Activated T-helper 1 cell treated with anti-CD3 and anti-CD28 coated beads, Interleukin-12 subunit alpha, Interleukin-12 subunit beta, Interleukin-2, Interleukin-4 antibody, amounts not matched to agents 30 ng/mL and 10 ng/mL and 1 ng/mL, durations not matched to agents 14 hours and 24 hours and 36 hours (primary cell): ENCODE data around the gene ST6GALNAC3. TPM values are rescaled to one million over a fixed set of nuclear protein-coding genes. Genes with fewer than 3 reads are reported as not detected.
"Not testable (repeated sequence)": the region's sequence is repeated elsewhere in the genome, so short reads cannot be mapped to it uniquely, and the experiment has no call there.

Source experiments
- DNase-seq: peaks from one replicate; pipeline ENCODE4 v3.0.0; 2021; ENCODE audit warnings: low spot score
- H3K27ac Mint-ChIP-seq: one replicate; pipeline ENCODE4 v1.8.0; 2021; ENCODE audit warnings: mild to moderate bottlenecking, mixed read lengths
- H3K27me3 Mint-ChIP-seq: one replicate; pipeline ENCODE4 v1.8.0; 2022; ENCODE audit warnings: mild to moderate bottlenecking, moderate library complexity, mixed read lengths; ENCODE audit not compliant: insufficient read depth
- H3K36me3 Mint-ChIP-seq: one replicate; pipeline ENCODE4 v1.8.0; 2021; ENCODE audit warnings: low read depth, mixed read lengths
- H3K4me1 Mint-ChIP-seq: one replicate; pipeline ENCODE4 v1.8.0; 2021; ENCODE audit warnings: low read depth, mixed read lengths
- H3K4me3 Mint-ChIP-seq: one replicate; pipeline ENCODE4 v1.8.0; 2021; ENCODE audit warnings: mild to moderate bottlenecking, moderate library complexity, mixed read lengths
- H3K9me3 Mint-ChIP-seq: one replicate; pipeline ENCODE4 v1.8.0; 2021; ENCODE audit warnings: mixed read lengths
- intact Hi-C: fragments of 100-400 bp; cut with micrococcal nuclease; formaldehyde crosslinking; loops from one replicate; pipeline ENCODE4 v1.15.1; 2024
- total RNA-seq: library from RNA; stranded (reverse); gene quantifications from 2 replicates; pipeline ENCODE4 v1.2.3, GENCODE V29; 2022

The ST6GALNAC3 gene
- total RNA-seq, 1 donor from 2014 or later = not detected

DNA sequence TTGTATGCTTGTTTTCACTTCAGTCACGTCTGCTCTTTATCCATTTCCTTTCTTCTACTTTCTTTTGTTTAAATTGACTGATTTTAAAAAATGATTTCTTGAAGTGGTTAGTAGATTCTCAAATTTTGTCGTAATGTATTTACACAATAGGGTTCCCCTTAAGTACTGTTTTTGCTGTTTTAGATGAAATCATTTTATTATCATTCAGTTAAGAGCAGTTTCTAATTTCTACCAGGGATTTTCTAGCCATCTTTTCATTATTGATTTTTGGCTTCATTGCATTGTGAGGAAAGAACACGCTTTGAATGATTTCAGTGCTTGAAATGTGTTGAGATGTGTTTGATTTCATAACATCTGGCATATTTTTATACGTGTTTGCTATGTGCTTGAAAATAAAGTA, 27.0 kb downstream of the ST6GALNAC3 start:
- Mint-ChIP-seq H3K9me3 (peaks cover 4% of the 10 kb centered on the region), H3K27ac (no peak overlapping the region), H3K27me3 (peaks cover 4% of the 10 kb centered on the region), H3K4me3 (no peak overlapping the region), H3K36me3 (no peaks in the 10 kb centered on the region), H3K4me1 (peaks cover 6% of the 10 kb centered on the region)
- no peak for DNase-seq
- intact Hi-C loops = no loop called here

DNA sequence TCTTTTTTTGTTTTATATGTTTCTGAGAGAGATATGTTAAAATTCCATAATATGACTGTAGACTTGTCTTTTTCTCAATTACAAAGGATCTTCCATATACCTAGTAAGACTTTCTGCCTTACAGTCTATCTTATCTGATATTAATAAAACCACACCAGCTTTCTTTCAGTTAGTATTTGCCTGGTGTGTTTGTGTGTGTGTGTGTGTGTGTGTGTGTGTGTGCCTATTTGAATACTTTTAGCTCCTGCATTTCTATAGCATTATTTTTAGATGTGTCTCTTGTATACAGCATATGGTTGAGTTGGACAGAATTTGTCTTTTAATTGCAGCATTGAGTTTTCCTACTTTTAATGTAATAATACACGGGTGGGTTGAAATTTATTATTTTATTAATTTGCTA, 27.5 kb downstream of the ST6GALNAC3 start:
- H3K4me3 Mint-ChIP-seq = no peak overlapping the region
- H3K4me1 Mint-ChIP-seq = peaks cover 6% of the 10 kb centered on the region
- peaks cover 4% of the 10 kb centered on the region for H3K9me3 Mint-ChIP-seq
- no peak for DNase-seq
- intact Hi-C loops = no loop called here
- no peak overlapping the region for H3K27ac Mint-ChIP-seq
- H3K36me3 Mint-ChIP-seq = no peaks in the 10 kb centered on the region
- H3K27me3 Mint-ChIP-seq = peaks cover 4% of the 10 kb centered on the region

DNA sequence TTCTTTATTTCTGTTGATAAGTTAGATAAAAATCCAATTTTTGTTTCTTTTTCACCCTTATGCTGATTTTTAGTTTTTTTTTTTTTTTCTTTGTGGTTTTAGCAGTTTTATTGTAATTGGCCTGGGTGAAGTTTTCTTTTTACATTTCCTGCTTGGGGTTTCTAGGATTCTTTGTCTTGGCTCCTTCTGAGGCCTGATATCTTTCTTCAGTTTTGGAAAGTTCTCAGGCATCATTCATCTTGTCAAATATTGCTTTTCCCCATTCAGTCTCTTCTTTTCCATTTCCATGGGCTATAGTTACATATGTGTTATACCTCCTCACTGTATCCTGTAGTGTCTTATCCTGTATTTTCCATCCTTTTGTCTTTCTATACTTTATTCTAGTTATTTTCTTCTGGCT, 28.5 kb downstream of the ST6GALNAC3 start:
- Mint-ChIP-seq H3K4me1 (peaks cover 6% of the 10 kb centered on the region), H3K9me3 (no peaks in the 10 kb centered on the region), H3K27ac (no peak overlapping the region), H3K36me3 (no peaks in the 10 kb centered on the region), H3K27me3 (peaks cover 4% of the 10 kb centered on the region), H3K4me3 (no peak overlapping the region)
- no peak for DNase-seq
- intact Hi-C loops = no loop called here

DNA sequence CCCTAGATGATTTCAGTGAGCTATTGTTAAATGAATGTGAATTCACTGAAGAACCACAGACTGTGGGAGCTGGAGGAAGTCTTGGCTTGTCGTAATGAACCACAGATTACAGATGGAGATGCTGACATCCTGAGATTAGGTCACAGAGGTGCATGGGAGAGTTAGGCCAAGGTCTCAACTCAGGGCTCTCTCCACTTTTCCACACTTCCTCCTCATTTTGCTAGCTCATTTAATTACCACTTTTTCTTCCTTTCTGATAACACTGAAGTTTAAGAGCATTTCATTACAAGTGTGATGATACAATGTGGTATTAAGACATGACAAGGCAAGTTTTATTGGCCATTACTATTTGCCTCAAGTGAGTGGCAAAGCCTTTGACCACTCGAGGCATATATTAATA, 30.8 kb downstream of the ST6GALNAC3 start:
- peaks cover 4% of the 10 kb centered on the region for H3K27me3 Mint-ChIP-seq
- H3K4me3 Mint-ChIP-seq = no peak overlapping the region
- no peaks in the 10 kb centered on the region for H3K36me3 Mint-ChIP-seq
- H3K4me1 Mint-ChIP-seq = peaks cover 6% of the 10 kb centered on the region
- no peak for DNase-seq
- no peaks in the 10 kb centered on the region for H3K9me3 Mint-ChIP-seq
- no peak overlapping the region for H3K27ac Mint-ChIP-seq
- intact Hi-C loops = no loop called here

DNA sequence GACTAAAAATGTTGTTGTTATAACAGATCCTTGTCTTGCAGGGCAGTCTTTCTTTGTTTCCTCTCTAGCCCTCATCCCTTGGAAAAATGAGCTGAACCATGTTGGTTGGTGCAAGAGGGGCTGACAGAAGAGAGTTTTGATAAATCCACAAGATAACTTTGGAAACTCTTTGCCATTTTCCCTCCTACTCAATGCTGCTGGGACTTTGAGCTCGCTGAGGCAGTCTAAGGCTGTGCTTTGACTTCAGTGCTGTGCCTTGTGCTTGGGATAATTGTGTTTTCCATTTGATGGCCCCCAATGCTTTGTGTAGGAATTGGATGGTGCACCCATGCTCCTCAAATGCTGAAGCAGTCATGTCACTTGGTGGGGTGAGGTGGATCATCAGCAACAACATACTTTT, 31.7 kb downstream of the ST6GALNAC3 start:
- no peaks in the 10 kb centered on the region for H3K9me3 Mint-ChIP-seq
- intact Hi-C loops = no loop called here
- peaks cover 6% of the 10 kb centered on the region for H3K4me1 Mint-ChIP-seq
- DNase-seq = no peak
- peaks cover 4% of the 10 kb centered on the region for H3K27me3 Mint-ChIP-seq
- H3K27ac Mint-ChIP-seq = no peak overlapping the region
- no peaks in the 10 kb centered on the region for H3K36me3 Mint-ChIP-seq
- H3K4me3 Mint-ChIP-seq = no peak overlapping the region

DNA sequence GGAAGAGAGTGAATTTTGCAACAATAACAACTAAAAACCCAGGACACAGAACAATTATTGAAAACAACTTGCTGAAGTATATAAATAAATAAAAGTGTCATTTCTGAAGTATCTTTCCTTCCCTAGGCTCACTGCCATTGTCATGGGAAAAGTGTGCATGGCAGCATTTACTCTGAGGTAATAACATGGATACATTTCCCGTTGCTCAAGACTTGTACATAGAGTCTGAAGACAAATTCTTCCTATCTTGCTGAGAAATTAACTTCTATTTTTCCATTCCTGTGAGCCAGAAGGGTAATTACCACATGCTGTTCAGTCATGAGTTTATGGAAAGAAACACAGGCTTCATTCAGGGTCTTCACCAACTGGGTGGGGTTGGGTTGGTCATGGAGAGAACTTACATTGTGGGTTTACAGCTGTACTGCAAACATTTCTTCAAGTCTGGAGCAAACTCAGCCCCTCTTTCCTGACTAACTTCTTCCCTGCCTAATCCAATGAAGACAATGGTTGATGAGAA, 32.2 kb downstream of the ST6GALNAC3 start:
- no peak for DNase-seq
- no peak overlapping the region for H3K4me3 Mint-ChIP-seq
- H3K27ac Mint-ChIP-seq = no peak overlapping the region
- peaks cover 6% of the 10 kb centered on the region for H3K4me1 Mint-ChIP-seq
- intact Hi-C loops = no loop called here
- peaks cover 4% of the 10 kb centered on the region for H3K27me3 Mint-ChIP-seq
- H3K9me3 Mint-ChIP-seq = no peaks in the 10 kb centered on the region
- no peaks in the 10 kb centered on the region for H3K36me3 Mint-ChIP-seq

DNA sequence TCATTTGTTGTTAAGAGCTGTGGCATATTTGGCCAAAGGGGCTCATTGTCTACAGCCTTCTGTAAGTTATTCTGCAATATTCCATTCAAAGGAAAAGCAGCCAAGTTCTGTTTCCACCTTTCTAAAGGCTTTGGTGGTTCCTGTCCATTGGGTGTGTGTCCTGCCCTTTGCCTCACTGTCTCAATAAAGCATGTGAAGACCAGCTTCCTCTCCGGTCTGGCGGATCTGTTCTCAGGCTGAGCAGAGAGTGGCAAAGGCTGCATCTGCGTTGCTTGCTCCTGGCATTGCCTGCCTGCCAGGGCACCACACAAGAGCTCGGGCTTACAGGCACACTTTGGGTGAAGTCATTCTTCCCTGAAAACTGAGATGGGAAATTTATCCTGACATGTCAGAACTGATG, 34.9 kb downstream of the ST6GALNAC3 start:
- H3K27ac Mint-ChIP-seq = no peak overlapping the region
- no peak for DNase-seq
- intact Hi-C loops = no loop called here
- no peaks in the 10 kb centered on the region for H3K4me1 Mint-ChIP-seq
- peaks cover 4% of the 10 kb centered on the region for H3K27me3 Mint-ChIP-seq
- H3K4me3 Mint-ChIP-seq = no peak overlapping the region
- no peaks in the 10 kb centered on the region for H3K9me3 Mint-ChIP-seq
- no peaks in the 10 kb centered on the region for H3K36me3 Mint-ChIP-seq

DNA sequence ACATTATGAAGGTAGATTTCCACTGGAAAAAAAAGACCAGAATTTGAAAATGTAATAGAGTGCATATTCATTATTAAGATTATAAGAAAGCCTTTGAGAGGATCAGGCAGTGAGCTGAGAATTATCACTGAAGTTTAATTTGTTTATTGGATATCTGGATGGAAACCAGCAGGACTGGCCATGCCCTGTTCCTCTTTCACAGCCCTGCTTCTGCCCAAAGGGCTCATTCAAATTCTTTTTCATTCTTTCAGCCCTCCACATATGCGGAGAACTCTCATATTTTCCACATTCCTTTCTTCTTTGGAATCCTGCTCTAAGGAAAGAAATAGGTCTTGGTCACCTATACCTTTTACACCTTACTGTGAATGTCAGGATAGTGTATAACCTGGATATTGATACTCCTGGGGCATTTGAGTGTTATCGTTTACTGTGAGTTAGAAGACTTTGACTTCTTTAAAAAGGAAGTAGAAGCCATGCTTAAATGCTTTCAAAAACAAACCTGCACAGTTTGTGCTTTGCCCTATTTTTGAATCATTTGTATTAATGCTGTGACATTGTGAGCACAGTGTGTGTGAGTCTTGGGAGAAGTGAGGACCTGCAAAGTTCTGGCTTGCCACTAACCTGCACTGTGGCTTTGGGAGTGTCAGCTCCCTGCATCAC, 35.5 kb downstream of the ST6GALNAC3 start:
- intact Hi-C loops = no loop called here

DNA sequence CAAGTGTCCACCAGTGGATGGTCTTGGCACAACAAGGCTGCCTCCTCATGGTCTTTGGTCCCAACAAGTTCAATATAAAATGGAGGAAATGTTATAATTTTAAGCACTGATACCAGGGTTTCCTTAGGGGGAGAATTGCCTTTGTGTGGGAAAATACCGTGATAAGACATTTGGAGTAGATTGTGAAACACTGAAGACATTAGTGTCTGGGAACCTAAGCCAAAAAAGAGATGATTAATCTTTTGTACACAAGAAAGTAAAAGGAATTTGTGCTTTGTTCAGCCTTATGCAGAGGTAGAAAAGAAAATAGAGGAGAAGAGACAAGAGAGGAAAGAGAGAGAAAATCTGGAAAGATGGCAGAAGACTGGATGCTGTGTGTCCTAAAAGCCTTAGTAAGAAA, 36.1 kb downstream of the ST6GALNAC3 start:
- DNase-seq = no peak
- no peak overlapping the region for H3K4me3 Mint-ChIP-seq
- no peak overlapping the region for H3K27ac Mint-ChIP-seq
- no peaks in the 10 kb centered on the region for H3K9me3 Mint-ChIP-seq
- H3K27me3 Mint-ChIP-seq = no peaks in the 10 kb centered on the region
- H3K4me1 Mint-ChIP-seq = no peaks in the 10 kb centered on the region
- intact Hi-C loops = no loop called here
- no peaks in the 10 kb centered on the region for H3K36me3 Mint-ChIP-seq

More for the DNA sequence above, 35.5 kb downstream of the ST6GALNAC3 start:
- no peak overlapping the region for H3K27ac Mint-ChIP-seq
- no peak overlapping the region for H3K4me3 Mint-ChIP-seq
- no peaks in the 10 kb centered on the region for H3K9me3 Mint-ChIP-seq
- no peaks in the 10 kb centered on the region for H3K36me3 Mint-ChIP-seq
- H3K27me3 Mint-ChIP-seq = no peaks in the 10 kb centered on the region
- DNase-seq = no peak
- H3K4me1 Mint-ChIP-seq = no peaks in the 10 kb centered on the region

DNA sequence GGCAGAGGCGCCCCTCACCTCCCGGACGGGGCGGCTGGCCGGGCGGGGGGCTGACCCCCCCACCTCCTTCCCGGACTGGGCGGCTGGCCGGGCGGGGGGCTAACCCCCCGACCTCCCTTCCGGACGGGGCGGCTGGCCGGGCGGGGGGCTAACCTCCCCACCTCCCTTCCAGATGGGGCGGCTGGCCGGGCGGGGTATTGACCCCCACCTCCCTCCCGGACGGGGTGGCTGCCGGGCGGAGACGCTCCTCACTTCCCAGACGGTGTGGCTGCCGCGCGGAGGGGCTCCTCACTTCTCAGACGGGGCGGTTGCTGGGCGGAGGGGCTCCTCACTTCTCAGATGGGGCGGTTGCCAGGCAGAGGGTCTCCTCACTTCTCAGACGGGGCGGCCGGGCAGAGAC, 37.8 kb downstream of the ST6GALNAC3 start:
- H3K4me3 Mint-ChIP-seq, H3K36me3 Mint-ChIP-seq, H3K4me1 Mint-ChIP-seq, H3K9me3 Mint-ChIP-seq, H3K27me3 Mint-ChIP-seq, H3K27ac Mint-ChIP-seq, DNase-seq, intact Hi-C loops: not testable (repeated sequence)

DNA sequence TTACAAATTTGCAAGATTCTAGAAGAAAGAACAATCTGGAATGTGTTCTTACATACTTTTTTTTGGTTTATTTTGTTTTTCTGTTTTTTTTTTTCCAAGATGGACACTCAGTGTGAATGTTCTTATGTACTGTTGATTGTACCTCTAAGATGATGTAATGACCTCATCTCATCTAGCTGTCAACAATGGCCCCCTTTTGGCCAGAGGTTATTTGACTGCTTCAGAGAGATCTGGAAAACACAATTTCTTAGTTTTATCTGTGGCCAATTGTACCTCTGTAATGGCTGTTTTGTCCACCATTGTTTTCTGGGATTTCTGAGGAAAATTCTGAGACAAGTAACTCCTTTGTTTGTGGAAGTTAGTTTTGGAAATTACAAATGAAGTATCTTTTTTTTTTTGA, 38.9 kb downstream of the ST6GALNAC3 start:
- DNase-seq = no peak
- no peaks in the 10 kb centered on the region for H3K9me3 Mint-ChIP-seq
- H3K36me3 Mint-ChIP-seq = no peaks in the 10 kb centered on the region
- H3K27me3 Mint-ChIP-seq = no peaks in the 10 kb centered on the region
- intact Hi-C loops = no loop called here
- H3K4me3 Mint-ChIP-seq = no peak overlapping the region
- no peaks in the 10 kb centered on the region for H3K4me1 Mint-ChIP-seq
- no peak overlapping the region for H3K27ac Mint-ChIP-seq

DNA sequence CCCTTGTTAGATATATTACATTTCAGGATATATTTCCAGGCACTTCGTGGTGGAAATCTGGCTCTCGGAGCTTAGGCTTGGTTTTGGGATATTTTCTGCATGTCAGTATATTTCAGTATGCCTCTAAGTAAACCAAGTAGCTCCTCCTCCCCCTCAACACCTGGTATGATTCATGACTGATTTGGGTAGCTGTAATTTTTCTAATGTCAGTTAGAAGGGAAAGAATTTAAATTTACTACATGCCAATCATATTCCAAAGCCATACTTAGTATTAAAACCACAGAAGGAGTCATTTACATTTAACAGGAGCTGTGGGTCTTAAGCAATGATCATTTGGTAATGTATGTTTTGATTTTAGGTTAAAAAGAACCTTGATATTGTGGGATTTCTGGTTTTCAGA, 40.6 kb downstream of the ST6GALNAC3 start:
- Mint-ChIP-seq H3K4me3 (no peak overlapping the region), H3K36me3 (no peaks in the 10 kb centered on the region), H3K4me1 (no peaks in the 10 kb centered on the region), H3K9me3 (no peaks in the 10 kb centered on the region), H3K27me3 (no peaks in the 10 kb centered on the region), H3K27ac (no peak overlapping the region)
- no peak for DNase-seq
- intact Hi-C loops = no loop called here

DNA sequence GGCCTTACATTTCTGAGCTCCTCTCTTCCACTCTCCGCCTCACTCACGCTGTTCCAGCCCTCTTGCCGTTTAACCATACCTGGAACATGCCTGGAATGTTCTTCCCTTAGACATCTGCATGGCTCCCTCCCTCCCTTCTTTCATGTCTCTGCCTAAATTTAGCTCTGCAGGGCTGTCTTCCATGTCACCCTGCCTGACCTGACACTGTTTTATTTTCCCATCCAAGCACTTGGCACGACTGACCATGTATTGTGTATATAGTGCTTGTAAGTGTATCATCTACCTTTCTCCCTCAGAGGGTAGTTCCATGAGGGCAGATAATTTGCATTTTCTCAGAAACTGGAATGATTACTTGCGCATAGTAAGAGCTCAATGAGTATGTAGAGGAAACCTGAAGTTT, 47.3 kb downstream of the ST6GALNAC3 start:
- Mint-ChIP-seq H3K27ac (no peak overlapping the region), H3K4me1 (no peaks in the 10 kb centered on the region), H3K9me3 (no peaks in the 10 kb centered on the region), H3K4me3 (no peak overlapping the region), H3K27me3 (no peaks in the 10 kb centered on the region), H3K36me3 (no peaks in the 10 kb centered on the region)
- no peak for DNase-seq
- intact Hi-C loops = no loop called here

DNA sequence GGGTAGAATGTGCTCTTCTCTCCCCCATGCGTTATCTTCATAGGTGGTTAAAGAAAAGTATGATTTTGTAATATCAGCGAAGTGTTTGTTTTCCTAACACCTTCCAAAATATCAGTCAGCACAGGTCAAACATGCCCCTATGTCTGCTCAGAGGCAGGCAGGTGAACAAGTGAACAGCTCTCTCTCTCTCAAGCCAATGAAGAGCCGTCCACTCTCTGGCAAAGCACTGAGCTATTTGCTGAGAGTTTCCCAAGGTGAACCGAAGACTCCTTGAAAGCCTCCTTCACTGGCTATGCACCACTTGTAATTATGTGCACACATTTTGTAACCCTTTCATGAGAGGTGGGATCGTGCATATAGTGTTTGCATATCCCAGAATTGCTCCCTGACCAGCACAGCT, 47.7 kb downstream of the ST6GALNAC3 start:
- no peak overlapping the region for H3K27ac Mint-ChIP-seq
- H3K27me3 Mint-ChIP-seq = no peaks in the 10 kb centered on the region
- DNase-seq = no peak
- H3K36me3 Mint-ChIP-seq = no peaks in the 10 kb centered on the region
- H3K9me3 Mint-ChIP-seq = no peaks in the 10 kb centered on the region
- intact Hi-C loops = no loop called here
- no peak overlapping the region for H3K4me3 Mint-ChIP-seq
- no peaks in the 10 kb centered on the region for H3K4me1 Mint-ChIP-seq
